ENCODE data around the gene ABHD6. TPM values are rescaled to one million over a fixed set of nuclear protein-coding genes. Genes with fewer than 3 reads are reported as not detected.

Gene ABHD6
- total RNA-seq, 4 donors from 2014 or later: 14.7 to 28.6 (median 18.0) TPM

DNA sequence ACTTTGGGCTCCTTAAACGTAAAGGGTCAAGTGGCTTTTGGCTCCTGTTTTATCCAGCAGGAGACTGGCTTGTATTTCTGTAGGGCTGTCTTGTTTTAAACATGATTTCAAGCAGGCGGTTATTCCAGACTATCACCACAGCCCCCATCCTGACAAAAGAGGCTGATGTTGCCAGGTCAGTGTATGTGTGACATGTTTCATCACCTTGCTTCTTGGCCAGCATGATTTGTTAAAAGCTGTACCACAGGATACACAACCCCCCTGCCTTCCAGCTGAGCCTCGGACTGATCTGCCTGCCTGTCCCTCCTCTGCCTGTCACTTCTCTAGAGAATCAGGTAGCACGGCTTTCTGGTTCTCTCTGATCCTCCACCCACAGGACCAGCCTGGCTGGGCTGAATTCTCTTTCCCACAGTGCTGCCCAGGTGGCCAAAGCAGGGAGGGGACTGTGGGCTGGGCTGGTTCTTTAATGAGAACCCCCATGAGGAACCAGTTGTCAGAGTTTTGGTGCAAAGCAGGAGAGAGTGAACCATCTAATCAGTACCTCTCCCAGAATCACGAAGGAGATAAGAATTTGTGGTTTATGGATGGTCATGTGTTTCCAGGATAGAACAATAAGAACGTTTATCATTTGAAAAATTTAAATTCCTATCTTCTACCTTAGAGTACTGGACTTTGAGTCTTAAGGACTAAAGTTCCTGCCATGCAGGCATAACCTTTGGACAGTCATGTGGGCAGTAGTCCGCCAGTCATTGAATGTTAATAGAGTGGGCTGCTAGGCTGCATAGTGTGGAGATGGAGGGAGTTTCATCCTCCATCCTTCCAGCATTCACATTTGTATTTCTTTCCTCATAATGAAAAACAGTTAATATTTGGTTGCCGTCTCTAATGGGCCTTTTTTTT, 8.8 kb downstream of the ABHD6 start:
- no peaks in the 10 kb centered on the region for H3K36me3 ChIP-seq
- WGBS, 2 donors: 76 to 84% methylated on average over 8 of the region's 8 CpGs
- DNase-seq: no peak
- peaks cover 11 to 38% of the 10 kb centered on the region in 2 donors for H3K4me1 ChIP-seq
- no peaks in the 10 kb centered on the region for H3K27me3 ChIP-seq
- H3K4me3 ChIP-seq (replicated peaks in 1 of 3): no peak overlapping the region
- intact Hi-C loops (cut with DNase I): no loop called here
- TF ChIP-seq POLR2A (IDR thresholded peaks at IDR 0.05): no peak
- TF ChIP-seq, protein P1, sequence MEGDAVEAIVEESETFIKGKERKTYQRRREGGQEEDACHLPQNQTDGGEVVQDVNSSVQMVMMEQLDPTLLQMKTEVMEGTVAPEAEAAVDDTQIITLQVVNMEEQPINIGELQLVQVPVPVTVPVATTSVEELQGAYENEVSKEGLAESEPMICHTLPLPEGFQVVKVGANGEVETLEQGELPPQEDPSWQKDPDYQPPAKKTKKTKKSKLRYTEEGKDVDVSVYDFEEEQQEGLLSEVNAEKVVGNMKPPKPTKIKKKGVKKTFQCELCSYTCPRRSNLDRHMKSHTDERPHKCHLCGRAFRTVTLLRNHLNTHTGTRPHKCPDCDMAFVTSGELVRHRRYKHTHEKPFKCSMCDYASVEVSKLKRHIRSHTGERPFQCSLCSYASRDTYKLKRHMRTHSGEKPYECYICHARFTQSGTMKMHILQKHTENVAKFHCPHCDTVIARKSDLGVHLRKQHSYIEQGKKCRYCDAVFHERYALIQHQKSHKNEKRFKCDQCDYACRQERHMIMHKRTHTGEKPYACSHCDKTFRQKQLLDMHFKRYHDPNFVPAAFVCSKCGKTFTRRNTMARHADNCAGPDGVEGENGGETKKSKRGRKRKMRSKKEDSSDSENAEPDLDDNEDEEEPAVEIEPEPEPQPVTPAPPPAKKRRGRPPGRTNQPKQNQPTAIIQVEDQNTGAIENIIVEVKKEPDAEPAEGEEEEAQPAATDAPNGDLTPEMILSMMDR (IDR thresholded peaks at IDR 0.05): no peak
- H3K27ac ChIP-seq: no peak overlapping the region
- no peaks in the 10 kb centered on the region for H3K9me3 ChIP-seq

DNA sequence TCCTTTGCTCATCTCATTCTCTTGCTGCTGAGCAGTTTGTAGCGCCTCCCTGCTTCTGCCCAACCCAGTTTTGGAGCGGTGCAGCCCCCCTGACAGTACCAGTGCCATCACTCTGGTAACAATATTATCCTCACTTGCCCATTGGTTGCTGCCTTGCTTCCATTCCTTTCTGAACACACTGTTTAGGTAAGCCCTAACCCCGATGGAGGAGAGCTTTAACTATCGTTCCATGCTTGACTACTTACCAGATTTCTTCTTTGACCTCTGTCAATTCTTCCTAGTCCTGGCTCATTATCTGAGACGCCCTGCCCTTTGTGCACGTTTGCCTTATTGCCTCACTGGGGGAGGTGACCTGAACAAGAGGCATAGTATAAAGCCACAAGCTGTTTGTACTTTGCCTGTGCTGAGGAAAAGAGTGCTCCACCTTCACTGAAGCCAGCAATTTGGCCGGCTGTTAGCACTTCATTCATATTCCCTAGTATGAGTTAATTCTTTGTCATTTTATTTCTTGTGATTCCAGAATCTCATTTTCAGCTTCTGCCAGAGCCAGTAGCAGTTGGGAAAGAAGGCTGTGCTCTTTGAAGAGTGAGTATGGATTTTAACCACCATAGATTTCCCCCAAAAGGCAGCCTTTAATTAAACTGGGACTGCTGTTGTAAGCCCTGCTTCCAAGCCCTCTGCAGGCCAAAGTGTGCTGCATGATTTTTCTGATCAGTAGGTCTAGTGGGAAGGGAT, 11.9 kb downstream of the ABHD6 start:
- Histone ChIP-seq H3K9me3 (no peaks in the 10 kb centered on the region), H3K4me1 (peaks cover 11 to 41% of the 10 kb centered on the region in 2 donors), H3K4me3 (replicated peaks in 1 of 3) (no peak overlapping the region), H3K27ac (peak overlapping the region in 2 of 3 donors; percentile 8 to 18), H3K36me3 (no peaks in the 10 kb centered on the region), H3K27me3 (no peaks in the 10 kb centered on the region)
- 35 to 45% methylated on average over 7 of the region's 7 CpGs for WGBS, 2 donors
- DNase-seq: peak; percentile 14 to 16
- no peak for TF ChIP-seq POLR2A (IDR thresholded peaks at IDR 0.05)
- TF ChIP-seq, protein P1 (IDR thresholded peaks at IDR 0.05): peak in 1 of 6 experiments; percentile 24
- intact Hi-C loops (cut with DNase I): no loop called here

DNA sequence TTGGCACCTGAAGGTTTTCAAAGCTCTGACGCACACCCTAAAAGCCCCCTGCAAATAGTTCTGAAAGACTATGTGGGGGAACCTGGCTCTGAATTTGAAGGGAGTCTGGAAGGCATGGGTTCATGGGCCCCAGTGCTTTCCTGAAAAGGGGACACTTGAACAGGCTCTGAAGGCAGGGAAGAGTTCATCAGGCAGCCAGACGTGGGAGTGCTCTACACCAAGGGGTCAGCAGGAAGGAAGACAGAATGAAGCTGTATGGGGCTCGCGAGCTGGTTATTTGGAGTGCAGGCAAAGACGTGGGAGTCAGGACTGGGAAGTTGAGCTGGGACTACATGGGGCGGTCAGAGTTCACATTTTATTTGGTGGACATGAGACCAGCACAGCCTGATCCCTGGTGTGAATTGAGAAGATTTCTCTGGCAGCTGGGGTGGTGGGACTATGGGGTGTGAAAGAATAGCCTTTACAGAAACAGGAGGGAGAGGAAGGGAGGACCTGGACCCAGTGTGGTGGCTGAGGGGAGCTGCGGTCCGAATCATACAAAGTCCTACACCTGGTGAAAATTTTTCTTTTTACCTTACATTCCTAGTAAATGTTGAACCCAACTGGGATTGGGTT, 12.6 kb downstream of the ABHD6 start:
- peaks cover 11 to 35% of the 10 kb centered on the region in 2 donors for H3K4me1 ChIP-seq
- no peak for DNase-seq
- no peak for TF ChIP-seq POLR2A (IDR thresholded peaks at IDR 0.05)
- TF ChIP-seq, protein P1 (IDR thresholded peaks at IDR 0.05): no peak

DNA sequence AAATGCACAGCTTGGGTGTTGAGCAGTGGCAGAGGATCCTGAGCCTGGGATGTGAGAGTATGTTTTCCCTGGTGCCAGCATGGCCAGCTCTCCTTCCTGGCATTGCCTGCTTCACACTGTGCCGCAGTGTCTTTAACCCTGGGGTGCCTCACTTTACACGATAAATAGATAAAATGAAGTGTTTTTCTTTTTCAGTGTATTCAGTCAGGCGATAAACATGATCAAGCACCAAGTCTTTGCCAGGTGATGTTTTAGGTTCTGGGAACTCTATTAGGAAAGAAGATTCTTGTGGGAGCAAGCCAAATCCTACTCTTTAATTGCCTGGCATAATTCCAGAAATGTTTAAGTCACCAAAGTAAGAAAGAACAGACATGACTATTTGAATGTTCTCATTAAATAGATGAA, 14.0 kb downstream of the ABHD6 start:
- WGBS, 2 donors: 84 to 97% methylated on average over 3 of the region's 3 CpGs
- intact Hi-C loops (cut with DNase I): no loop called here
- H3K4me3 ChIP-seq (replicated peaks in 1 of 3): no peak overlapping the region
- no peaks in the 10 kb centered on the region for H3K27me3 ChIP-seq
- no peaks in the 10 kb centered on the region for H3K9me3 ChIP-seq
- no peak for TF ChIP-seq POLR2A (IDR thresholded peaks at IDR 0.05)
- TF ChIP-seq, protein P1 (IDR thresholded peaks at IDR 0.05): no peak
- peaks cover 11 to 22% of the 10 kb centered on the region in 2 donors for H3K4me1 ChIP-seq
- H3K27ac ChIP-seq: no peak overlapping the region
- DNase-seq: no peak
- H3K36me3 ChIP-seq: no peaks in the 10 kb centered on the region

More for the DNA sequence above, 12.6 kb downstream of the ABHD6 start:
- H3K4me3 ChIP-seq (replicated peaks in 1 of 3): no peak overlapping the region
- peak overlapping the region in 1 of 3 donors; percentile 18 for H3K27ac ChIP-seq
- H3K27me3 ChIP-seq: no peaks in the 10 kb centered on the region
- intact Hi-C loops (cut with DNase I): no loop called here
- no peaks in the 10 kb centered on the region for H3K9me3 ChIP-seq
- 75 to 76% methylated on average over 8 of the region's 8 CpGs for WGBS, 2 donors
- H3K36me3 ChIP-seq: no peaks in the 10 kb centered on the region
